SK-N-SH (cell line): ENCODE results near the gene KLHL21. TPM values are rescaled to one million over a fixed set of nuclear protein-coding genes. Genes with fewer than 3 reads are reported as not detected.

ENCODE experiments used
- CTCF ChIA-PET: fragments of 300-600, 350-600 bp; formaldehyde crosslinking; extraction: SDS; loops from one replicate; lab custom pipeline; 2021; lab: Yijun Ruan, JAX
- POLR2A ChIA-PET: fragments of 350-600 bp; sonication (Branson Sonifier 250); formaldehyde crosslinking; extraction: SDS; loops from one replicate; lab custom pipeline; 2020; ENCODE audit warnings: antibody characterized with exemption, inconsistent platforms; lab: Yijun Ruan, JAX
- DNase-seq: peaks from one replicate; pipeline ENCODE4 v3.0.0; 2012
- H2AFZ ChIP-seq: fragments of 200-600 bp; sonication (generic); 2 replicates; pipeline ENCODE4 v1.8.1; 2016; ENCODE audit warnings: antibody characterized with exemption, mild to moderate bottlenecking, low read depth
- H3F3A ChIP-seq: fragments of 200-600 bp; sonication (generic); replicated peaks from 2 replicates; pipeline ENCODE3; 2016; ENCODE audit warnings: antibody characterized with exemption, mild to moderate bottlenecking; ENCODE audit not compliant: insufficient read depth
- H3K27ac ChIP-seq, 2 experiments: fragments of 200-500 bp in 1 of 2; fragments of 200-600 bp in 1 of 2; sonication (Bioruptor generic) in 1 of 2; sonication (generic), shearing (Covaris generic) in 1 of 2; 2 replicates each; pipeline versions ENCODE4 v1.5.1 to v1.6.1; 2014 to 2016; ENCODE audit warnings: low read depth in 2 of 2, inconsistent platforms in 1 of 2, low read length in 1 of 2, mild to moderate bottlenecking in 1 of 2, mixed read lengths in 1 of 2
- H3K27me3 ChIP-seq: fragments of 200-600 bp; sonication (generic), shearing (Covaris generic); 2 replicates; pipeline ENCODE4 v1.6.1; 2016; ENCODE audit warnings: mixed run types; ENCODE audit not compliant: insufficient read depth
- H3K36me3 ChIP-seq, 2 experiments: fragments of 200-500 bp in 1 of 2; fragments of 200-600 bp in 1 of 2; sonication (Bioruptor generic) in 1 of 2; sonication (generic) in 1 of 2; replicated peaks in 1 of 2; 2 replicates each; pipeline versions ENCODE3 to v1.5.1; 2014 to 2016; ENCODE audit warnings: low read length in 1 of 2, mild to moderate bottlenecking in 1 of 2; ENCODE audit not compliant: insufficient read depth in 2 of 2, control insufficient read depth in 1 of 2
- H3K4me1 ChIP-seq, 2 experiments: fragments of 200-500 bp in 1 of 2; fragments of 200-600 bp in 1 of 2; sonication (Bioruptor generic) in 1 of 2; sonication (generic), shearing (Covaris generic) in 1 of 2; 2 replicates each; pipeline versions ENCODE4 v1.5.1 to v1.6.1; 2014 to 2016; ENCODE audit warnings: low read depth in 1 of 2, low read length in 1 of 2, mixed run types in 1 of 2; ENCODE audit not compliant: insufficient read depth in 2 of 2, control insufficient read depth in 1 of 2
- H3K4me2 ChIP-seq: fragments of 200-600 bp; sonication (generic), shearing (Covaris generic); 2 replicates; pipeline ENCODE4 v1.6.1; 2017; ENCODE audit warnings: mixed run types
- H3K4me3 ChIP-seq, 2 experiments: fragments of 200-500 bp in 1 of 2; fragments of 200-600 bp in 1 of 2; sonication (Bioruptor generic) in 1 of 2; sonication (generic), shearing (Covaris generic) in 1 of 2; 2 replicates each; pipeline versions ENCODE4 v1.5.1 to v1.8.1; 2014 to 2016; ENCODE audit warnings: low read depth in 2 of 2, inconsistent platforms in 1 of 2, low read length in 1 of 2, mild to moderate bottlenecking in 1 of 2, mixed read lengths in 1 of 2, moderate library complexity in 1 of 2
- H3K79me2 ChIP-seq: fragments of 200-600 bp; sonication (generic); 2 replicates; pipeline ENCODE4 v1.8.1; 2017; ENCODE audit warnings: mild to moderate bottlenecking; ENCODE audit not compliant: insufficient read depth
- H3K9ac ChIP-seq: fragments of 200-600 bp; sonication (generic); 2 replicates; pipeline ENCODE4 v1.6.1; 2017; ENCODE audit warnings: mixed run types
- H3K9me2 ChIP-seq: fragments of 200-600 bp; sonication (generic); 2 replicates; pipeline ENCODE4 v1.6.1; 2017; ENCODE audit warnings: mixed run types
- H3K9me3 ChIP-seq: fragments of 200-600 bp; sonication (generic); 2 replicates; pipeline ENCODE4 v1.6.1; 2017; ENCODE audit warnings: mixed run types, mild to moderate bottlenecking, moderate library complexity
- H4K20me1 ChIP-seq: fragments of 200-600 bp; sonication (generic); 2 replicates; pipeline ENCODE4 v1.6.1; 2017; ENCODE audit warnings: mild to moderate bottlenecking, mixed run types; ENCODE audit not compliant: insufficient read depth
- CHD2 ChIP-seq: fragments of 150-350 bp; IDR thresholded peaks from 2 replicates; pipeline ENCODE4 v1.6.1; 2018; ENCODE audit warnings: low read length; ENCODE audit not compliant: partially characterized antibody
- ELF1 ChIP-seq: IDR thresholded peaks from 2 replicates; pipeline ENCODE4 v1.4.0; 2012
- GABPA ChIP-seq: IDR thresholded peaks from 2 replicates; pipeline ENCODE4 v1.4.0; 2012; ENCODE audit warnings: low read depth, mild to moderate bottlenecking
- GATA2 ChIP-seq: sonication (generic); formaldehyde crosslinking; IDR thresholded peaks from 2 replicates; pipeline ENCODE4 v1.5.0; 2020; ENCODE audit warnings: mild to moderate bottlenecking, missing genetic modification reagents
- IRF3 ChIP-seq: fragments of 150-350 bp; IDR thresholded peaks from 2 replicates; pipeline ENCODE4 v1.6.1; 2016; ENCODE audit warnings: mild to moderate bottlenecking, low read depth, low read length
- JUND ChIP-seq: IDR thresholded peaks from 2 replicates; pipeline ENCODE4 v1.4.0; 2012
- MXI1 ChIP-seq: IDR thresholded peaks from 2 replicates; pipeline ENCODE4 v1.6.1; 2012; ENCODE audit warnings: mild to moderate bottlenecking, low read depth, low read length, improper control_type of control experiment
- NFIC ChIP-seq: IDR thresholded peaks from 2 replicates; pipeline ENCODE4 v1.4.0; 2012; ENCODE audit warnings: borderline replicate concordance
- NRF1 ChIP-seq: IDR thresholded peaks from 2 replicates; pipeline ENCODE4 v1.6.1; 2012; ENCODE audit warnings: low read depth, mild to moderate bottlenecking, low read length
- POLR2AphosphoS5 ChIP-seq: IDR thresholded peaks from 2 replicates; pipeline ENCODE4 v1.6.1; 2012; ENCODE audit warnings: low read depth, low read length
- RAD21 ChIP-seq: IDR thresholded peaks from 2 replicates; pipeline ENCODE4 v1.6.1; 2012; ENCODE audit warnings: mild to moderate bottlenecking, low read length
- RCOR1 ChIP-seq: fragments of 150-350 bp; IDR thresholded peaks from 2 replicates; pipeline ENCODE4 v1.6.1; 2017; ENCODE audit warnings: antibody characterized with exemption, low read length
- REST ChIP-seq: IDR thresholded peaks from 2 replicates; pipeline ENCODE4 v1.6.1; 2012; ENCODE audit warnings: mild to moderate bottlenecking, low read depth, low read length, moderate library complexity
- SIN3A ChIP-seq: IDR thresholded peaks from 2 replicates; pipeline ENCODE4 v1.6.1; 2012; ENCODE audit warnings: low read depth, mild to moderate bottlenecking, low read length, moderate library complexity, borderline replicate concordance
- YY1 ChIP-seq: IDR thresholded peaks from 2 replicates; pipeline ENCODE4 v1.4.0; 2012; ENCODE audit warnings: low read depth, mild to moderate bottlenecking
- WGBS: methylation state at CpG from one replicate; pipeline ENCODE4 v1.1.6; 2017; ENCODE audit warnings: low lambda C conversion rate; 5-methylcytosine and 5-hydroxymethylcytosine counted together
- polyA plus RNA-seq, 3 experiments: library from polyadenylated mRNA; depleted of rRNA; stranded (reverse); fragments of >200 nt; gene quantifications; 2 replicates each; pipeline ENCODE4 v1.2.3, GENCODE V29; 2012

KLHL21 gene
- polyA plus RNA-seq, 1 of the 3 experiments (the other 2 are of a cell fraction) = 12.5 TPM

GRCh38 chr1:6580119-6580592 is 22.5 kb downstream of the KLHL21 start:
- no peaks in the 10 kb centered on the region for H3K27me3 ChIP-seq
- H3K4me2 ChIP-seq = peak overlapping the region; percentile 83
- ChIA-PET CTCF (interaction anchor here (0.7 to 8.5 kb wide), 8 partner anchors 9 to 90 kb away, joined by 3 to 68 read pairs (median 4); partner anchors contain the start of genes NOL9 and TAS1R1), POLR2A (interaction anchor here (0.6 to 2.3 kb wide), 4 partner anchors 9 to 44 kb away, joined by 3 to 6 read pairs (median 4); partner anchors contain the start of gene KLHL21)
- peak overlapping the region; percentile 73 to 84 for H3K4me3 ChIP-seq
- peaks cover 0 to 2% of the 10 kb centered on the region in 2 experiments for H3K36me3 ChIP-seq
- H3K9me3 ChIP-seq = no peaks in the 10 kb centered on the region
- H2AFZ ChIP-seq = peak overlapping the region; percentile 56; the same call in 1 of the 2 replicates
- TF ChIP-seq ELF1 (no peak), YY1 (peak; percentile 61; the same call in 1 of the 2 replicates), REST (no peak), CHD2 (peak; percentile 1), JUND (no peak), SIN3A (0 out of 2 replicates have a peak, but pooled peaks have one; percentile 4), MXI1 (peak; percentile 2; the same call in 1 of the 2 replicates)
- DNase-seq = no peak
- peaks cover 14 to 32% of the 10 kb centered on the region in 2 experiments; a peak in 2 of 4 replicates for H3K4me1 ChIP-seq
- H4K20me1 ChIP-seq = no peaks in the 10 kb centered on the region
- H3K27ac ChIP-seq = peak overlapping the region; percentile 44 to 76; a peak in 2 of 4 replicates
- H3K9ac ChIP-seq = peak overlapping the region; percentile 76
- no peaks in the 10 kb centered on the region for H3F3A ChIP-seq
- 1% methylated on average over 18 of the region's 30 CpGs for WGBS
- H3K79me2 ChIP-seq = peaks cover 29% of the 10 kb centered on the region
- H3K9me2 ChIP-seq = no peaks in the 10 kb centered on the region

GRCh38 chr1:6579374-6580118 is 23.1 kb downstream of the KLHL21 start, which contains the start of gene ZBTB48:
Gene ZBTB48 (plus strand): TSS chr1:6579994. CDS start chr1:6580610, 616 bp downstream.
- WGBS = 30% methylated on average over 26 of the region's 58 CpGs
- ChIA-PET POLR2A (interaction anchor here (1.0 to 2.3 kb wide), 3 partner anchors 10 to 45 kb away, joined by 3 to 6 read pairs (median 5); partner anchors contain the start of gene KLHL21), CTCF (interaction anchor here (0.7 to 8.5 kb wide), 6 partner anchors 11 to 89 kb away, joined by 3 to 68 read pairs (median 4); partner anchors contain the start of genes NOL9 and TAS1R1)
- TF ChIP-seq RAD21 (no peak), NRF1 (no peak), NFIC (no peak), GABPA (peak; percentile 80), IRF3 (peak; percentile 31; the same call in 1 of the 2 replicates), MXI1 (peak; percentile 66; the same call in 1 of the 2 replicates), POLR2AphosphoS5 (peak; percentile 91), CHD2 (peak; percentile 26), RCOR1 (no peak), REST (no peak), GATA2 (CRISPR knock-in tag) (no peak), SIN3A (peak; percentile 53; the same call in 1 of the 2 replicates)

More at GRCh38 chr1:6579374-6580118, 23.1 kb downstream of the KLHL21 start, which contains the start of gene ZBTB48:
- Histone ChIP-seq H4K20me1 (no peaks in the 10 kb centered on the region), H3K4me1 (peaks cover 14 to 32% of the 10 kb centered on the region in 2 experiments; a peak in 2 of 4 replicates), H3K9me2 (no peaks in the 10 kb centered on the region), H3K4me3 (peak within 1 kb of the TSS; percentile 73 to 84), H3K79me2 (peaks cover 29% of the 10 kb centered on the region), H3K36me3 (peaks cover 0 to 2% of the 10 kb centered on the region in 2 experiments), H3K4me2 (peak within 1 kb of the TSS; percentile 83), H3K27me3 (no peaks in the 10 kb centered on the region), H3F3A (no peaks in the 10 kb centered on the region), H3K9ac (peak within 1 kb of the TSS; percentile 76), H3K27ac (peak within 1 kb of the TSS; percentile 76 to 88), H2AFZ (peak within 1 kb of the TSS; percentile 93), H3K9me3 (no peaks in the 10 kb centered on the region)
- DNase-seq = peak; percentile 100
